Activated naive CD8-positive, alpha-beta T cell treated with anti-CD3 and anti-CD28 coated beads, Interleukin-2, amount 50 U/mL, for 16 hours (primary cell): ENCODE data around the gene CALU.

Experiments
- DNase-seq: peaks from one replicate; pipeline ENCODE4 v3.0.0-alpha.2; 2020; ENCODE audit warnings: low read depth, low spot score

Gene CALU

GRCh38 chr7:128785738-128786137 lies 46.6 kb downstream of the CALU start:
- no peak for DNase-seq

GRCh38 chr7:128788446-128789412 lies 49.6 kb downstream of the CALU start:
- no peak for DNase-seq

GRCh38 chr7:128790315-128791041 lies 51.3 kb downstream of the CALU start:
- DNase-seq, result no peak

GRCh38 chr7:128791121-128791971 lies 52.2 kb downstream of the CALU start, which contains the start of gene CCDC136:
CCDC136 (plus strand) TSS chr7:128791968; CDS start chr7:128792412, 444 bp downstream.
- DNase-seq, result peak; percentile 46

- DNase-seq, result no peak
Measured at GRCh38 chr7:128791972-128792327, 52.8 kb downstream of the CALU start.

- DNase-seq, result no peak
Measured at GRCh38 chr7:128792471-128793180, 53.5 kb downstream of the CALU start.

GRCh38 chr7:128793181-128793547 lies 54.0 kb downstream of the CALU start:
- no peak for DNase-seq

- no peak for DNase-seq
Measured at GRCh38 chr7:128794020-128794419, 54.9 kb downstream of the CALU start.

GRCh38 chr7:128794436-128794835 lies 55.3 kb downstream of the CALU start:
- no peak for DNase-seq

- no peak for DNase-seq
Measured at GRCh38 chr7:128795129-128795528, 56.0 kb downstream of the CALU start.

GRCh38 chr7:128796327-128796726 lies 57.2 kb downstream of the CALU start:
- DNase-seq, result no peak

- DNase-seq, result no peak
Measured at GRCh38 chr7:128799451-128799850, 60.3 kb downstream of the CALU start.

- DNase-seq, result no peak
Measured at GRCh38 chr7:128800567-128800966, 61.4 kb downstream of the CALU start.

- no peak for DNase-seq
Measured at GRCh38 chr7:128801003-128801402, 61.8 kb downstream of the CALU start.

GRCh38 chr7:128801667-128802418 lies 62.7 kb downstream of the CALU start:
- DNase-seq, result no peak

- DNase-seq, result no peak
Measured at GRCh38 chr7:128804484-128804883, 65.3 kb downstream of the CALU start.

- no peak for DNase-seq
Measured at GRCh38 chr7:128805225-128805624, 66.1 kb downstream of the CALU start.

GRCh38 chr7:128807191-128807590 lies 68.0 kb downstream of the CALU start:
- DNase-seq, result no peak

GRCh38 chr7:128809363-128809762 lies 70.2 kb downstream of the CALU start:
- no peak for DNase-seq

- no peak for DNase-seq
Measured at GRCh38 chr7:128810473-128810872, 71.3 kb downstream of the CALU start.
